ENCODE data around the gene SERPINA4.

SERPINA4 gene

DNA sequence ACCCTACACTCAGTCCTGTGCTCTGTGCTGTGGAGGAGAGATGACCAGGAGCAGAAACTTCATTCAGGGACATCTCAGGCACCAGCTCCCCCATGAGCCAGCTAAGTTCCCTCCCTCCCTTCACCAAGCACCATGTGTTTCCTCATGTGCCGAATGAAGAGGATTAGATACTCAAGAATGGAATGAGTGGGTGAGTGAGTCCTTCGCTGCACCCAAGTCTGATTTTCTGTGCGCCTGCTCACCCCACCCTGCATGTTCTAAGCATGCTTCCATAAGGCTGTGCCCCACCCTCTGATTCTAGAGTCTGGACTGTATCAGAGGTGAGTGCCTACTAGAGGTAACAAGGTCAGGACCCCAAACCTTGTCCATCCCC, 32.1 kb downstream of the SERPINA4 start (continued):
- TF ChIP-seq ZNF280D (tag by site-specific recombination; IDR thresholded peaks at IDR 0.05) = no peak
- no peak for TF ChIP-seq ZNF654 (tag by site-specific recombination; IDR thresholded peaks at IDR 0.05; ENCODE audit: low read depth)
- TF ChIP-seq ZBTB1 (tag by site-specific recombination; IDR thresholded peaks at IDR 0.05) = no peak
- no peak for TF ChIP-seq ZNF707 (tag by site-specific recombination; IDR thresholded peaks at IDR 0.05)
- TF ChIP-seq ZNF426 (tag by site-specific recombination; IDR thresholded peaks at IDR 0.05) = no peak

DNA sequence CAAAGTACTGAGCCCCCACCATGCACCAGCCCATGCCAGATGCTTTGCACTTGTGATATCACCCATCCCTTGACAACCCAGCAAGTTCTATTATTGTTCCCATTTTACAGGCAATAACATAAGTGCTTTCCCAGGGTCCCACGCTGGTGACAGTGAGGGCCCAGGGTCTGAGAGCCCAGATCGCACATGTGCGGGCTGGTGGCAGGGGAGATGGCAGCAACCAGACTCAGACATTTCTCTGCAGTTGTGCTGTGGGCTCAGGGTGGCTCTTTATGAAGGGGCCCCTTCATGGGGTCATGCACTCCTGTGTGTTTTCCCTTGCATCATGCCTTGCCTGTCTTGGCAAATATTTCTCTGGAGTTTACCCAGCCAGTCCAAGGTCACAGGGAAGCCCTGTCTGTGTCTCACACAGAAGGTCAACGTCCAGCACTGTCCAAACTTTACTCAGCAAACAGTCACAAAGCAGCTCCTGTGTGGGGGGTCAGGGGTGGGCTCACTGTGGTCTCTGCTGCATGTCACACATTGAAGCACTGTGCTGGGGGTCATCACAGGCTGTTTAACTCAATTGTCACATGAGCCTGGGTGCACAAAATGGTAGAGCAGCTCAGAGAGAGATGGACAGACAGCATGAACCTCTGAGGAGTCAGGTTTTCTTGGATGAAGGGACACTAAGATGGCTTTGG, 32.6 kb downstream of the SERPINA4 start:
- no peak overlapping the region for H3K4me3 ChIP-seq (ENCODE audit: low read depth, low read length)
- H3K4me1 ChIP-seq (ENCODE audit: control insufficient read depth, insufficient read depth, low read length) = no peaks in the 10 kb centered on the region
- H3K27ac ChIP-seq (ENCODE audit: extremely low read depth, low read depth, low read length) = no peak overlapping the region
- TF ChIP-seq REPIN1 (tag by site-specific recombination; IDR thresholded peaks at IDR 0.05; ENCODE audit: low read depth) = no peak
- TF ChIP-seq, protein P1, sequence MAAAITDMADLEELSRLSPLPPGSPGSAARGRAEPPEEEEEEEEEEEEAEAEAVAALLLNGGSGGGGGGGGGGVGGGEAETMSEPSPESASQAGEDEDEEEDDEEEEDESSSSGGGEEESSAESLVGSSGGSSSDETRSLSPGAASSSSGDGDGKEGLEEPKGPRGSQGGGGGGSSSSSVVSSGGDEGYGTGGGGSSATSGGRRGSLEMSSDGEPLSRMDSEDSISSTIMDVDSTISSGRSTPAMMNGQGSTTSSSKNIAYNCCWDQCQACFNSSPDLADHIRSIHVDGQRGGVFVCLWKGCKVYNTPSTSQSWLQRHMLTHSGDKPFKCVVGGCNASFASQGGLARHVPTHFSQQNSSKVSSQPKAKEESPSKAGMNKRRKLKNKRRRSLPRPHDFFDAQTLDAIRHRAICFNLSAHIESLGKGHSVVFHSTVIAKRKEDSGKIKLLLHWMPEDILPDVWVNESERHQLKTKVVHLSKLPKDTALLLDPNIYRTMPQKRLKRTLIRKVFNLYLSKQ (tag by site-specific recombination; IDR thresholded peaks at IDR 0.05; ENCODE audit: borderline replicate concordance) = no peak
- no peak for TF ChIP-seq ZNF416 (tag by site-specific recombination; IDR thresholded peaks at IDR 0.05)
- TF ChIP-seq ZNF324 (tag by site-specific recombination; IDR thresholded peaks at IDR 0.05) = no peak
- no peak for TF ChIP-seq ZNF626 (tag by site-specific recombination; IDR thresholded peaks at IDR 0.05)
- no peak for TF ChIP-seq ZNF239 (tag by site-specific recombination; IDR thresholded peaks at IDR 0.05)
- TF ChIP-seq ZNF658 (tag by site-specific recombination; IDR thresholded peaks at IDR 0.05) = no peak
- TF ChIP-seq EGR2 (tag by site-specific recombination; IDR thresholded peaks at IDR 0.05; ENCODE audit: low read depth) = no peak
- no peak for TF ChIP-seq ZNF175 (tag by site-specific recombination; IDR thresholded peaks at IDR 0.05)
- no peak for TF ChIP-seq MZF1 (tag by site-specific recombination; IDR thresholded peaks at IDR 0.05; ENCODE audit: borderline replicate concordance)
- TF ChIP-seq, protein P2, sequence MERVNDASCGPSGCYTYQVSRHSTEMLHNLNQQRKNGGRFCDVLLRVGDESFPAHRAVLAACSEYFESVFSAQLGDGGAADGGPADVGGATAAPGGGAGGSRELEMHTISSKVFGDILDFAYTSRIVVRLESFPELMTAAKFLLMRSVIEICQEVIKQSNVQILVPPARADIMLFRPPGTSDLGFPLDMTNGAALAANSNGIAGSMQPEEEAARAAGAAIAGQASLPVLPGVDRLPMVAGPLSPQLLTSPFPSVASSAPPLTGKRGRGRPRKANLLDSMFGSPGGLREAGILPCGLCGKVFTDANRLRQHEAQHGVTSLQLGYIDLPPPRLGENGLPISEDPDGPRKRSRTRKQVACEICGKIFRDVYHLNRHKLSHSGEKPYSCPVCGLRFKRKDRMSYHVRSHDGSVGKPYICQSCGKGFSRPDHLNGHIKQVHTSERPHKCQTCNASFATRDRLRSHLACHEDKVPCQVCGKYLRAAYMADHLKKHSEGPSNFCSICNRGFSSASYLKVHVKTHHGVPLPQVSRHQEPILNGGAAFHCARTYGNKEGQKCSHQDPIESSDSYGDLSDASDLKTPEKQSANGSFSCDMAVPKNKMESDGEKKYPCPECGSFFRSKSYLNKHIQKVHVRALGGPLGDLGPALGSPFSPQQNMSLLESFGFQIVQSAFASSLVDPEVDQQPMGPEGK (tag by site-specific recombination; IDR thresholded peaks at IDR 0.05) = no peak
- no peak for TF ChIP-seq ZBTB48 (tag by site-specific recombination; IDR thresholded peaks at IDR 0.05)
- no peaks in the 10 kb centered on the region for H3K36me3 ChIP-seq (ENCODE audit: control insufficient read depth in 2 of 2, insufficient read depth in 1 of 2, low read length in 2 of 2)
- H3K9me3 ChIP-seq (ENCODE audit: control insufficient read depth, insufficient read depth, low read depth, low read length) = no peaks in the 10 kb centered on the region
- CTCF ChIA-PET = no interaction called here
- POLR2A ChIA-PET = no interaction called here

DNA sequence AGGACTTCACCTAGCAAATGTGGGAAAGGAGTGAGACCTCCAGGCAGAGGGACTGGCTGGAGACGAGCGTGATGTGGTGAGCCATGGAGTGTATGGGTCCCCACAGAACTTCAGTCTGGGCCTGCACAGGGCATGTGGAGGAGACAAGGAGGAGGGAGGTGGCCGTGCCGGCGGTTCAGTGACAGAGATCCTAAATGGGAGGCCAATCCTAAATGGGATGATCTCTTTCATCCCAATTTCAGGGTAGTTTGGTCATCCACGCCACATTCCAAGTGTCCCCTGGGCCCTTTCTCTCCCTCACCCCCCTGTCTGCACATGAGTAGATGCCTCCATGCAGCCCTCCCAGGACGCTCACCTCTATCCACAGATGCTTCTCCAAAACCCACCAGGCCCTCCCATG, 33.2 kb downstream of the SERPINA4 start:
- Histone ChIP-seq H3K4me1 (ENCODE audit: control insufficient read depth, insufficient read depth, low read length) (no peaks in the 10 kb centered on the region; the same call in 1 of the 2 replicates), H3K36me3 (ENCODE audit: control insufficient read depth in 2 of 2, insufficient read depth in 1 of 2, low read length in 2 of 2) (no peaks in the 10 kb centered on the region), H3K27ac (ENCODE audit: extremely low read depth, low read depth, low read length) (no peak overlapping the region), H3K4me3 (ENCODE audit: low read depth, low read length) (no peak overlapping the region), H3K9me3 (ENCODE audit: control insufficient read depth, insufficient read depth, low read depth, low read length) (no peaks in the 10 kb centered on the region)
- ChIA-PET POLR2A (no interaction called here), CTCF (no interaction called here)
- no peak for TF ChIP-seq ZNF2 (tag by site-specific recombination; IDR thresholded peaks at IDR 0.05)
- TF ChIP-seq ZNF658 (tag by site-specific recombination; IDR thresholded peaks at IDR 0.05) = no peak
- TF ChIP-seq FEZF1 (tag by site-specific recombination; IDR thresholded peaks at IDR 0.05) = no peak
- no peak for TF ChIP-seq ZBTB1 (tag by site-specific recombination; IDR thresholded peaks at IDR 0.05)
- TF ChIP-seq ZNF302 (tag by site-specific recombination; IDR thresholded peaks at IDR 0.05; ENCODE audit: low read depth) = no peak
- no peak for TF ChIP-seq ZNF488 (tag by site-specific recombination; IDR thresholded peaks at IDR 0.05)
- no peak for TF ChIP-seq ZNF837 (tag by site-specific recombination; IDR thresholded peaks at IDR 0.05)
- TF ChIP-seq ZNF416 (tag by site-specific recombination; IDR thresholded peaks at IDR 0.05) = no peak

All from HEK293 (cell line).